ENCODE measurements around the gene AP1G1.

AP1G1 gene

DNA sequence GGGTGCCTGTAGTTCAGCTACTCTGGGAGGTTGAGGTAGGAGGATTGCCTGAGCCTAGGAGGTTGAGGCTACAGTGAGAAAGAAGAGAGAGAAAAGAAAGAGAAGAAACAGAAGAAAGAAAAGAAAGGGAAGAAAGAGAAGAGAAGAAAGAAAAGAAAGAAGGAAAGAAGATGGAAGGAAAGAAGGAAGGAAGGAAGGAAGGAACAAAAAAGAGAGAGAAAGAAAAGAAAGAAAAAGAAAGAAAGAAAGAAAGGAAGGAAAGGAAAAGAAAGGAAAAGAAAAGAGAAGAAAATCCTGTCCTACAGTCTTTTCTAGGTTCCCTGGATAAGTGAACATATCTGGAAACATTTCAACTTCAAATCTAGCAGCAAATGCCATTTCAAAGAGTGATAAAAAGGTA, 54.5 kb downstream of the AP1G1 start:
- DNase-seq (ENCODE audit: low read depth in 2 of 2), result no peak

DNA sequence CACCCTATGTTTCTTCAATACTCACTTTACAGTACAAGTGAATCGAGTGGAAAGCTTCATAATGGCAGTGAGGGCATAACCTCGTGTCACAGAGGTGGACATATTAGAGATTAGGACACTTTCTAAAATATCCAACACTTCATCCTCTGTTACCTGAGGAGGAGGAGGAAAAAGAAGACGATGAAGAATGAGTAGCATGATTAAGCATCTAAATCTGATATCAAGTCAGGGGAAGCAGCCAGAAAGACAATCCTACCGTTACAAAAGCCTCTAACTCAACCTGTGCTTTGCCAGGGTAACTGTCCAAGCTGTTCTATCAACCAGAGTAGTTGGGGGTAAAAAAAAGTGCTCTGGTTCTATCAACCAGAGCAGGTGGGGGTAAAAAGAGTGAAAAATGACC, 60.4 kb downstream of the AP1G1 start:
- DNase-seq (ENCODE audit: low read depth in 2 of 2), result no peak

GRCh38 chr16:71746442-71747046, 62.1 kb downstream of the AP1G1 start:
- no peak for DNase-seq (ENCODE audit: low read depth in 2 of 2)

DNA sequence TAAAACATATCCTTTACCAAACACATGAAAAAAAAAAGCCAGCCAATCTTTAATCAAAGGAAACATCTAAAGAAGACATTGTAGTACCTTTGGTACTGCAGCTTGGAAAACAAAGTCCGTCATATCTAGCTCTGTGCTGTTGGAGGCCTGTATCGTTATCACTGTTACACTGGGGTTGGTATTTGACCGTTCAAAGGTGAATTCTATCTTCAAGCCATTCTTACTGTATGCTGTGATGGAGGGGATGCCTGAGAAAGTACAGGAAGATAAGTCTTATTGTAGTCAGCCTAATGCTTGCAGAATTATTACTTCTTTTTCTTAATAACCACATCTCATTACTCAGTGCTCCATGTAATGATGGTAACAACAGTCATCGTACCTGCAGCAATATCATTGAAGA, 69.8 kb downstream of the AP1G1 start:
- no peak for DNase-seq (ENCODE audit: low read depth in 2 of 2)

GRCh38 chr16:71737501-71737900, 71.1 kb downstream of the AP1G1 start:
- DNase-seq (ENCODE audit: low read depth in 2 of 2), result no peak

DNA sequence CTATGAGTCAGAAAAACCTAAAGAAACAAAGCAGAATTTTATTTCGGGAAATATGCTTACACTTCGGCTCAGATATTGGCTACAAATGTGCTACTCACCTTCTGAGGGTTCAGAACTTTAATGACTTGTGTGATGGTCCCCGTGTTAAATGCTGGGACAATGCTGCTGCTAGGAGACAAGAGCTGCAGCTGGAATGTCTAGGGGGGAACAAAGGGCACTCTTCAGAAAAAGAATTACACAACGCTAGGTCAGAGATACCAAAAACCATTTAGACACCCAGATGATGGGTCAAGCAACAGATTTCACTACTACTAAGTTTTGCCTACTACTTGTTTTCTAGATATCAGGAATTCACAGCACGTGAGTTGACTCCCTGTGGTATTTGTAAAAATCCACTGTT, 74.1 kb downstream of the AP1G1 start:
- DNase-seq (ENCODE audit: low read depth in 2 of 2), result no peak

DNA sequence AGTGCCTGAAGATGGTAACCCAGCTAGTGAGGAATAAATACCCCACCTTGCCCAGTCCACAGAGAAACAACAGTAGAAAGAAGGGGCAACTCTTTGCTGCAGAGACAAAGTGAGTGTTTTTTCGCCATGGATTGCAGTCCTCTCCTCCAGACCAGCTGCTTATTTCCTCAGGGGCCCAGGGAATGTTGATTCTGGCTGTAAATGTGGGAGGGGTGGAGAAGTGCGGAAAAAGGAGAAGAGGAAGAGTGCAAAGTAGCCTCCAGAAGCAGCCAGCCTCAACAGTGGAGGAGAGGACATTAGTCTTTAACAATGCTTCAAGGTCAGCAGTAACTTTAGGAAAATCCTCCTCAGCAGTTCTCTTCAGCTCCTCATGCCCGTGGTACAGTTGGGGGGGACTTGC, 76.0 kb downstream of the AP1G1 start:
- no peak for DNase-seq (ENCODE audit: low read depth in 2 of 2)

DNA sequence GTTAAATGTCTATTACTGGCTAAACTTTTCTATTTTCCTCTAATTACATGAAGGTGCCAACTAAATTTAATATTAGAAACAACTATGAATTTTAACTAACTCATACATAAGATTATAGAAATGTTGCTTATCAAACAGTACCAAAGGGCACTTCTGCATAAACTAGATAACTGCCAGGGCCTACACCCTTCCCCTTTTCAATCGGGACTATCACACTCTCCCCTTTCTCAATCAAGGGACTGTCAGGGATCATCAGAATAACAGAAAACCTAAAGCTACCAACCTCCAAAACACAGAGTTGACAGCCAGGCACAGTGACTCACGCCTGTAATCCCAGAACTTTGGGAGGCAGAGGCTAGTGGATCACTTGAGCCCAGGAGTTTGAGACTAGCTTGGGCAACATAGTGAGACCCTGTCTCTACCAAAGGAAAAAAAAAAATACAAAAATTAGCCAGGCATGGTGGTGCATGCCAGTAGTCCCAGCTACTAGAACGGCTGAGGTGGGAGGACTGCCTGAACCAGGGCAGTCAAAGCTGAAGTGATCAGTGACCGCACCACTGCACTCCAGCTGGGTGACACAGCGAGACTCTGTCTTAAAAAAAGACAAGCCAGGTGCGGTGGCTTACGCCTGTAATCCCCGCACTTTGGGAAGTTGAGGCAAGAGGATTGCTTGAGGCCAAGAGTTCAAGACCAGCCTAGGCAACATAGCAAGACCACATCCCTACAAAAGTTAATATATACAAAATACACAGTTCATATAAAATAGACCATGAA, 80.9 kb downstream of the AP1G1 start:
- no peak for DNase-seq (ENCODE audit: low read depth in 2 of 2)

GRCh38 chr16:71726476-71727315, 81.9 kb downstream of the AP1G1 start:
- DNase-seq (ENCODE audit: low read depth in 2 of 2), result no peak

DNA sequence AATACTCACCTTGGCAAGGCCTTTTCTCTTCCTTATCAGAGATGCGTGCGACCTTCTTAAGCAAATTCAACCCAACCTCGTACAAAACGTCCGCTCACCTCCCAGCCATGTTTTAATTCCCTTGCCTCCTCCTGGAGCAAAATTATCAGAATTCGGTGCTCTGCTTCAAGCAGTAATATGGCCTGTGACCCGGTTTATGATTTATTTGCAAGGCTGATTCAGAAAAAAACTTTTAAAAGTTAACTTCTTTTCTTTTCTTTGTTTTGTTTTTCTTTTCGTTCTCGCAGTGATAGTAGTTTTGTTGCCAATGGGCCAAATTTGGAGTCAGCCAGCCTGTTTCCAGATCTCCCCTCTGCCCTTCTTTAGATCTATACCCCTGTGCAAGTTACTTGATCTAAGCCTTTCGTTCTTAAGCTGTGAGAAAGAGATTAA, 84.3 kb downstream of the AP1G1 start, which contains the start of gene PHLPP2:
TSS of gene PHLPP2 (minus strand) at position 382 of the 432 bp plus-strand sequence. CDS start 9,906 bp downstream, outside the sequence.
- no peak for DNase-seq (ENCODE audit: low read depth in 2 of 2)

DNA sequence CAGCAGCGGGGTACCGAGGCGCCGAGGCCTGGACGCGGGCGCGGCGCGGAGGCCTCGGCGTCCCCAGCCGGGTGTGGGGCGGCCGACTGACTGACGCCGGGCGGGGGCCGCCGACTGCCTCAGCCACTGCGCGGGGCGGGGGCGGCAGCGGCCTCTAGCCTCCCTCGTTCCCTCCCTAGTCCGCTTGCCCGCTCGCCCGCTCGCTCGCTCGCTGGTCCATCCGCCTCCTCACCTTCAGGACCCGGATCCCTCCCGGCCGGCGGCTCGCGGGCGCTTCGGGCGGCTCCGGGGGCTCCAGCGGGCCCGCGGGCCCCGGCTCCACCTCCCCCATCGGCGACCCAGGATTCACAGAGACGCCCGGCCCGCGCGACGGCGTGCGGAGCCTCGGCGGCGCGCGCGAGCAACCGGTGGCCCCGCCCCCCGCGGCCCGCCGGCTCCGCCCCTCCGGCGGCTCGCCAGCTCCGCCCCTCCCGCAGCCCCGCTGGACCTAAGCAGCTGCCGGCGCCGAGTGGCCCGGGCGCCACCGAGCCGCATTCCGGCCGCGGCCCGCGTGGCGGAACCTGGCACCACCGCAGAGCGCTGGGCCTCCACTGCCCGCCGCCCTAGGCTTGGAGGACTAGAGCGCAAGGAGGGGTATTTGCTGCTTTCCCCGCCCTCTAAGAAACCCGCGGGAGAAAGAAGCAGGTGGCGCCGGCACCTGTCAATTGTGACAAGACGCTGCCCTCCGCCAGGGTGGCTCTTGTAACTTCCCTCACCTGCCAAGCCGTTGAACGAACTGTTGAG, 84.9 kb downstream of the AP1G1 start:
- DNase-seq (ENCODE audit: low read depth in 2 of 2), result peak; percentile 52 to 69

GRCh38 chr16:71722801-71723536, 85.7 kb downstream of the AP1G1 start:
- DNase-seq (ENCODE audit: low read depth in 2 of 2), result peak; percentile 4 to 32

- DNase-seq (ENCODE audit: low read depth in 2 of 2), result no peak
Observed at GRCh38 chr16:71721066-71721740, 87.4 kb downstream of the AP1G1 start.

GRCh38 chr16:71712501-71712900, 96.1 kb downstream of the AP1G1 start:
- no peak for DNase-seq (ENCODE audit: low read depth in 2 of 2)

DNA sequence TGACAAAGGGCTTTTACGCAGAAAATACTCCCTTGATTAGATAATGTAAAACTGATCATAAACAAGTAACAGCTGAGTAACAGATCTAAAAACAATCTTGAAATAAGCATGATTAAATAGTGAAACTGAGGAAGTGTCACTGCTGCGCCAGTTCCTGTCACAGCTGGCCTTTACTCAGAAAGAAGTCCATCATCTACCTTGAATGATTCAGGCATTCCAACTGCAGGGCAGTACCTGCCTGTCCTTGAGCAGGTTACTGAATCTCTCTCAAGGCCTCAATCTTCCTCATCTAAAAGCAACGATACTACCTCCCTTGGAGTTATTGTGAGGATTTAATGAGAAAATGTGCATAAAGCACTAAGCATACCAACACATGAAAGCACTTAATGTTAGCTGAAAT, 96.8 kb downstream of the AP1G1 start:
- DNase-seq (ENCODE audit: low read depth in 2 of 2), result no peak

DNA sequence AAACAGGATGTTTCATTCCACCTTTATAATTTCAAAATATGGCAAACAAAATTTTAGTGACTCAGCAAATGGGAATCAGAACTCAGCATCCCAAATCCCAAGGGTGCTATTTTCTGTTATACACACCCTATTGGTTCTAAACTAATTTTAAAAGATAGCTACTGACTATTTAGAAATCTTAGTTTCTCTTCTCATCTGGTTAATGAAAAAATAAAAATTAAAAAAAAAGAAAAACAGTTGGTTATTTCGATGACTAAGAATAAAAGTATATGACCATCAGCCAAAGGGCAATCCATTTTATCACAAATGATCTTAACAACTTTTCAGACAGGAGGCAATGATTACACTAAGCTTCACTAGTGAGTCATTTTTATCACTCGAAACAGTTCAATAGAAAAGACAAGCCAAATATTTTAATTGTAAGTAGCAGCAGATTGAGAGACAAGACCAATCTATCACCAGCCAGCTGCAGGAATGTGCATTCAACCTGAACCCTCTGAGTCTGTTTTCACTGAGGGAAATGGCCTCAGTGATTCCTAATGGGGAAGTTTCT, 99.3 kb downstream of the AP1G1 start:
- DNase-seq (ENCODE audit: low read depth in 2 of 2), result no peak

DNA sequence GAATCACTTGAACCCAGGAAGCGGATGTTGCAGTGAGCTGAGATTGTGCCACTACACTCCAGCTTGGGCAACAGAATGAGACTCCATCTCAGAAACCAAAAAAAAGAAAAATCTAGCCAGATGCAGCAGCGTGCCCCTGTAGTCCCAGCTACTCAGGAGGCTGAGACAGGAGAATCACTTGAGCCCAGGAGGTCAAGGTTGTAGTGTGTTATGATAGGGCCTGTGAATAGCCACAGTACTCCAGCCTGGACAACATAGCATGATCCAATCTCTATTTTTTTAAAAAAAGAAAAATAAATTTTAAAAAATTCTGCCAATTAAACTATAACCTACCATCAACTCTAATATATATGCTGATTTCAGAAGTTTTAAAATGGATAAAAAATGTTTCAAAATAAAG, 99.9 kb downstream of the AP1G1 start:
- DNase-seq (ENCODE audit: low read depth in 2 of 2), result no peak

DNA sequence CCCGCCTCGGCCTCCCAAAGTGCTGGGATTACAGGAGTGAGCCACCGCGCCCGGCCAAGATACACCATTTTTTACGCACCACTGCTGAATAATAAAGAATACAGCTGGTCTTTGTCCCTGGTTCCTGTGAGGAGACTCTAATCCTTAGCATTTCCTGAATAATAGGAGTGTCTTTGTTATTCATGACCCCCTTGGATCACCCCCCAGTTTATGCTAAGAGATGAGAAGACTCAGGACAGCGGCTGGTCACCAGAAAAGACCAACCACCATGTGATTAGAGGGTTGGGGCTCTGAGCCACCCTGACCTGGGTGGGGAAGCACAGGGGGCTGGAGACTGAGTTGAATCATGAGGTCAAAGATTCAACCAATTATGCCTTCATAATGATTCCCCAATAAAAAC, 101.4 kb downstream of the AP1G1 start:
- DNase-seq (ENCODE audit: low read depth in 2 of 2), result no peak

DNA sequence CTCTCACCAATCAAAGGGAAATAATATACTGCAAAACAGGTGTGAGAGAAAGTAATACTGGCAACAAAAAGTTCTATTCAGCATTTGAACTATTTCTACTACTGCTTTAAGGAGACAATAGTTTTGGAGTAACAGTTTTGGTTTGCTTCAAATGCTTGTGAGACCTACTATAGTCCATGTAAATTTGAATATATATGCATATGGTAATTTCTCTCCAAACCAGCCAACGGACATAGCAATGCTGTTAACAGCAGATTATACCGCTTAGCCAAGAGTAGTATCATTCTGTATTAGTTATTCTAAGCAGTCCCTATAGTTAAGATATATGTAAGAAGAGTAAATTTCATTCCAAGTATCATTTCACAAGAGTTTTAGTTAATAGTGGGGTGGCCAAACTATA, 102.6 kb downstream of the AP1G1 start:
- DNase-seq (ENCODE audit: low read depth in 2 of 2), result no peak

- no peak for DNase-seq (ENCODE audit: low read depth in 2 of 2)
Observed at GRCh38 chr16:71703333-71703732, 105.3 kb downstream of the AP1G1 start.
